ENCODE data around the gene DOCK1.

DOCK1 gene

DNA sequence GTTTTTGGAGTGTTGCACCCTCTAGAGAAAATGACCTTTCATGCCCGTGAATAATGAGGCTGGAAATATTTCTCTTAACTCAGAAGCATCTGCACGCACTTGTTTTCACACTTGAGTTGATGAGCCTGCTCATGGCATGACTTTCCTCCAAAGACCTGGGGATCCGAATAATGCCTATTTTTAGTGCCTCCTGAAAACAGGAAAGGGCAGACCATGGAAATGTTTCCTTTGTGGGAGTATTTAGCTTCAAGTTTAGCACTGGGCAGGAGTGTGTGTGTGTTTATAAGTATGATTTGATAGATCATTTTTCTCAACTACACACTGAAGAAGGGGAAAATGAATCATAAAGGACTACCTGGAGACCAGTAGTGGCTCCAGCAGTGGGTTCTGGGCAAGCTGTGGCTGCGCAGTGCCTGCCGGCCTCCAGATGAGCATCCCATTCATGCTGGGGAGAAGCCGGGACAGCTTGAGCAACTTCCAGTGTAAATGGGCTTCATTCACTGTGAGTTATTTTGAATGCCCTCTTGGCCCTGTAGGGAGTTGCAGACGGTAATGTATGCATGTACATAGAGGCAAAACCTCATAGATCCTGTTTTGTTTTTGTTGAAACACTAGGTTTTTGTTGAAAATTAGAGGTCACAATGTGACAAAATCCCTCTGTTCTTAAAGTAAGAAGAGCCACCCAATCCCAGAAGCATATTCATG, 408.9 kb downstream of the DOCK1 start:
- DNase-seq (ENCODE audit: low read depth) = no peak

DNA sequence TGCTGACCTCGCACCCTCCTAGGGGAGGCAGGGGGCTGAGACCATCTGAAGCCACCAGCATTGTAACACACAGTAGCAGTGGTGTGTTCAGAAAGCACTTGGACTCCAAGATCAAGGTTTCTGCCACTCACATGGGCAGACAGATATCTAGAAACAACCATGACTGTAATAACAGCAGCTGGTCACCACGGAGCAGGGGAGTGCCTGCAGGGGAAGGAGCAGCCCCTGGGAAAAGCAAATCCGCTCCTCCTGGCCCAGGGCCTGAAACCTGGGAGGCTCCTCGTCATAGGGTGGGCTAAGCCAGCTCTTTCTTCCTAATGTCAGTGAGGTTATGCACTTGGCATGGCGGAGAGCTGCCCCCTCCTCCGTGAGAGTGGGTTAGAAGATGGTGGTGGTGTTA, 409.6 kb downstream of the DOCK1 start:
- no peak for DNase-seq (ENCODE audit: low read depth)

DNA sequence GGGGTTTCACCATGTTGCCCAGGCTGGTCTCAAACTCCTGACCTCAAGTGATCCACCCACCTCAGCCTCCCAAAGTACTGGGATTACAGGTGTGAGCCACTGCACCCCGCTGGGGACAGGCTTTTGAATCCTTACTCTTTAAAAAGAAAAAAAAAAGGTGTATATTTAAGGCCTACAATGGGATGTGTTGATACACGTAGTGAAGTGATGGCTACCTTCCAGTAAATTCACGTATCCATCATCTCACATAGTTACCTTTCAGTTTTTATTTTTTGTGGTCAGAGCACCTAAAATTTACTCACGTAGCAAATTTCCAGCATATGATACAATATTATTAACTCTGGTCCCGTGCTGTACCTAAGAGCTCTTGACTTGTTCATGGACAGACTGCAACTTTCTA, 410.7 kb downstream of the DOCK1 start:
- DNase-seq (ENCODE audit: low read depth) = no peak

DNA sequence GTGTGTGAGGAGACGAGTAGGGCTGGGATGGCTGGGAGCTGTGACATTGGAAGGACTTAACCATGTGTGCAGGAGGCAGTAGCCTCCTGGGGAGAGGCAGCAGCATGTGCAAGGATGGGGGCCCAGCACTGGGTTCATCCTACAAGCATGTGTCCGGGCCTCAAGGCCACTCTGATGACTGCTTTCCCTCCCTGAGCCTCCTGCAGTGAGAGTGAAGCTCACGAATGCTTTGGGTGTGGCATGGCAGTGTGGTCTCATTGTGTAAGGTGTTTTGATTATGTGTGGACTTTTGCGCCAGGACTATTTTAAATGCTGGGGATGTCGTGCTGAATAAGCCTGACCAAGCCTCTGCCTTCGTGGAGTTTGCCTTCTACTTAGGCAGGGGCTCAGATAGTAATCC, 413.2 kb downstream of the DOCK1 start:
- DNase-seq (ENCODE audit: low read depth) = no peak

DNA sequence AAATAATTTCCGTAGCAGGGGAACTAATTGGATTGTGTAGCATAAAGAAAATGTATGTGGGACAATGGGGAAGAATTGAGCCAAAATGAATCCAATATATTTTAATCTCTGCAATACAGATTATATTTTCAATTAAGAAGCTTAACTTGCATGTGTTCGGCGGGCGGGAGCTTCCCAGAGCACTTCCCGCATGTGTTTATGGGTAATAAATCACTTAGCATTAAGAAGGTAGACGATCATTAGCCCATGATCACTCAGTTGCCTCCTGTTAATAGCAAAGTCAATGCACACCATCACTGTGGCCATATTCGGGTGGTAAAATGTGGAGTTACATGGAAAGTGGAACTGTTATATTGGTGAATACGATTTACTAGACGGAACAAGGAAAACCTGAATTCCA, 414.0 kb downstream of the DOCK1 start:
- no peak for DNase-seq (ENCODE audit: low read depth)

DNA sequence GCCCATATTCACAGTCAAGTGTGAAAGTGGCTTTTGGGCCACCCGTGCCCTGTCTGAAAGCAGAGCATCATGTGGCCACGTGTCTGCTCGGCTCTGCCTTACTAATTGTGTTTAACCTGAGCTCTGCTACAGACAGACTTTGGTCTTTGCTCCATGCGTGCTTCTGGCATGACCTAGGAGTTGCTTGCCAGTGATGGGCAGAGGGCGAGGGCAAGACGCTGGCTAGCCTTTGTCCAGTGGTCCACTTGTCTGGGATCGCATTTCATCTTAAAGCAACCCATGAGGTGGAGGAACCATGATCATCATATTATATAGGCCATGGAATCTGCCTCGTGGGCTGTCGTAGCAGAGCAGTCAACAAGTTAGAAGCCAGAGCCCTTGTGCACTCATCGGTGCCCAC, 414.5 kb downstream of the DOCK1 start:
- no peak for DNase-seq (ENCODE audit: low read depth)

DNA sequence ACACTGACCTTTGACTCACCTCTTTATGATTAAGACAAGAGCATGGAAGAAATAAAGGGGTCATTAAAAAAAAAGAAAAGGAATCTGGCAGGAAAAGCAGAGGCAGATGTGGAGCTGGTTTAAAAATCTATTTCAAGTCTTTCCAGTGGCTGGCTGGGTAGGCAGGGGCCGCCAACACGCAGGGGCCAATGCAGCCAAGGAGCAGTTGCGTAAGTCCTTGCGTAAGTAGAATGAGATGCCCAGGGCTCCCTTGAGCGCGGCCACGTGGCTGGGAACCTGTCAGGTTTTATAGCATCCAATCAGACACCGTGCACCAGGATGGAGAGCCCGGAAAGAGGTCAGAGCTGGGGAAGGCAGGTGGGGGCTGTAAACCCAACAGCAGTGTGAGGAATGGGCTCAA, 414.9 kb downstream of the DOCK1 start:
- DNase-seq (ENCODE audit: low read depth) = no peak

DNA sequence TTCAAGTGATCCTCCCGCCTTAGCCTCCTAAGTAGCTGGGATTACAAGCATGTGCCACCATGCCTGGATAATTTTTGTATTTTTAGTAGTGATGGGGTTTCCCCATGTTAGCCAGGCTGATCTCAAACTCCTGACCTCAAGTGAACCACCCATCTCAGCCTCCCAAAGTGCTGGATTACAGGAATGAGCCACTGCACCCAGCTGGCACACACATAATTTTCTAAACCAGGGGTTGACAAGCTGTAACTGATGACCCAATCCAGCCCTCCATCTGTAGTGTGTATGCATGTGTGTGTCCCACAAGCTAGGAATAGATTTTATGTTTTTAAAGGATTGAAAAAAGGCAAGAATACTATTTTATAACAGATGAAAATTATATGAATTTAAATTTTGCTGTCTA, 417.1 kb downstream of the DOCK1 start:
- DNase-seq (ENCODE audit: low read depth) = no peak

DNA sequence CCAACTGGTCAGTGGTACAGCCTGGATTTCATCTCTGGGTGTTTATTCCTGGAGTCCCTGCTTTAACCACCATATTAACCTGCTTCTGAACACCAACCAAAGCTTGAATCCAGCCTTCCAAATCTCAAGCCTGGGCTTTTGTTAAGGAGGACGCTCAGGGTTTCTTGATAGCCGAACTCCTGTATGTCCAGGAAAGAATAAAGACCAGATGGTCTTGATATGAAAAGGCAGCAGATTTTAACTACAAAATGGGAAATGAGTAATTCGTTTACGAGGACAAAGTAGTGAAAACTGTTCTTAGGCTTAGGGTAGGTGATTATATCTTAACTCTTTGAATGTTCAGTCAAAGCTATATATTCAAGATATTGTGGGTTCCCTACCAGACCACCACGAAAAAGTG, 420.3 kb downstream of the DOCK1 start:
- DNase-seq (ENCODE audit: low read depth) = no peak

DNA sequence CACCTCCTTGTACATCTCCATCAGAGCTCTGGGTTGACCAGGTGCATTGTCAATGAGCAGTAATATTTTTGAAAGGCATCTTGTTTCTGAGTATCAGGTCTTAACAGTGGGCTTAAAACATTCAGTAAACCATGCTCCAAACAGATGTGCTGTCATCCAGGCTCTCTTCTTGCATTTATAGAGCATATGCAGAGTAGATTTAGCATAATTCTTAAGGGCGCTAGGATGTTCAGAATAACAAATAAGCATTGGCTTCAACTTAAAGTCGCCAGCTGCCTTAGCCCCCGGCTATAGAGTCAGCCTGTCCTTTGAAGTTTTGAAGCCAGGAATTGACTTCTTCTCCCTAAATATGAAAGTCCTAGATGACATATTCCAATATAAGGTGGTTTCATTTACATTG, 421.7 kb downstream of the DOCK1 start:
- no peak for DNase-seq (ENCODE audit: low read depth)

DNA sequence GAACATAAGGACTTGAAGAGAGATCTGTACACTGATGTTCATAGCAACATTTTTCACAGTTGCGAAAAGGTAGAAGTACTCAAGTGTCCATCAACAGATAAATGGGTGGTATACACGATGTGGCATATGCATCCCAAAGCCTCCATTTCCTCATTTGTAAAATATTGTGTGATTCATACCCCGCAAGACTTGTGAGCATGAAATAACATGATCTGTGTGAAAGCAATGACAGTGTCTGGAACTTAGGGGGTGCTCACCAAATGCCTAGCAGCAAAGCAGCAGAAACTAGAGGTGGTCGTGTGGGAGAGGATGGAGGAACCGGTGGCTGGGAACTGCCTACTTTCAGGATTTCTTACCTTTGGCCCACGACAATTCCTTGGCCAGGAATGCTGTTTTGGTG, 426.5 kb downstream of the DOCK1 start:
- DNase-seq (ENCODE audit: low read depth) = no peak

DNA sequence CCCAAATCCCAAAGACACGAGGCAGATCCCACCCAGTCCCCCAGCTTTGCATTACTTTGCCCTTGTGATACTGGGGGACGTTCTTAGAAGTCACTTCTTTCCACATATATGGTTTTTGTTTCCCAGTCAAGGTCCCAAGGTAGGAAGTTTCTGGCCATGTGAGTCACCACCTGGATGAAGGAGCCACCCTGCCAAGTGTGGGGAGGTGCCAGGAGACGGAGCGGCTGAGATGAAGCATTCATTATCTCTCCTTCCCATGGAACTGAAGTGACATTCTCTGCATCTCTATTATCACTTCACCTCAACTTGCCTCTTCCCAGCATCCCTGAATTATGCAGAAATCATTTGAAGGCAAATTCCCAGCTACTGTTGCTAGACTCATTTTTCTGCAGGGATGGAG, 427.4 kb downstream of the DOCK1 start:
- no peak for DNase-seq (ENCODE audit: low read depth)

DNA sequence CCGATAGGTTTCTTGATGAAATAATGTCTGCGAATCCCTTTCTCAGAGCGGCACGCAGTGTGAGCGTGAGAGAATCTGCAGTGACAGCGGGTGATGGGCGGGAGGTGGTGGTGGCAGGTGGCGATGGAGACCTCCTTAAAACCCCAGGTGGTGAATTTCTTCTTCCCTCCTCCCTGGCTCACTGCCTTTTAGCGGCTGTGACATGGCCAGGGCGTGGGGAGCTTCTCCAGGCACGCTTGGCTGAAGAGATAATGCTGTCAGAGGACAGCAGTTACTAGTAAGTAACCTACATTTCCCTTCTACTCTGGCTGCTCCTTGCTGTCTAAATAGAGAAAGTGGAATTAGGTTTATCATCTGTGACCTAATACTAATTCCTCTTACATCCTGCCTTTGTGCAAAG, 432.6 kb downstream of the DOCK1 start:
- no peak for DNase-seq (ENCODE audit: low read depth)

DNA sequence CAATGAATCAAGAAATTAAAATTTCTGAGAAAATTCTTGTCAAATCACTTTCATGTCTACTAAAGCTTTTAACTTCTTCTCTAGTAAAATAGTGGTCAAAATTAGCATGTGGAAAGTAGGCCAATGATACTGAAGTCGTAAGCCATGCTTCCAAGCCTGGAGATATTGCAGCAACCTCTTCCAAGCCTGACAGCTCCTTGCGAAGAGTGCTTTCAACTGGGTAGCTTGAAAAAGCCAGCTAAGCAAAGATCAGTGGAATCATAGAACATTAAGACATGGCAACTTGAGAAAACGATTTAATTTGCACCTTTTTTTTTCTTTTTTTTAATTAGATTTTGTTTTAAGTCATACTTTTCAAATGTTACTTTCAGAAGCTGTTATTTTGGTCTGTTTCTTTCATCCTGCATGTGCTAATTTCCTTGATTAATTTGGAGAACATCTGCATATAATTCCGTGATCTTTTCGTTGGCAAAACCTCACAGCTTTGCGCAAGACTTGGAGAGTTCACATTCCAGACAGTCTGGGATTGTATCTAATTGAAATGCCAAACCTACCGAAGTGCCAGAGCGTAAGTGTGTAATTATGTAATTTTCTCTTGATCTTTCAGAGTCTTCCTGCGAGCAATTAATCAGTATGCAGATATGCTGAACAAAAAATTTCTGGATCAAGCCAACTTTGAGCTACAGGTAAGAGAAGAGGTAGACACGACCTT, 433.3 kb downstream of the DOCK1 start:
- DNase-seq (ENCODE audit: low read depth) = peak; percentile 17

DNA sequence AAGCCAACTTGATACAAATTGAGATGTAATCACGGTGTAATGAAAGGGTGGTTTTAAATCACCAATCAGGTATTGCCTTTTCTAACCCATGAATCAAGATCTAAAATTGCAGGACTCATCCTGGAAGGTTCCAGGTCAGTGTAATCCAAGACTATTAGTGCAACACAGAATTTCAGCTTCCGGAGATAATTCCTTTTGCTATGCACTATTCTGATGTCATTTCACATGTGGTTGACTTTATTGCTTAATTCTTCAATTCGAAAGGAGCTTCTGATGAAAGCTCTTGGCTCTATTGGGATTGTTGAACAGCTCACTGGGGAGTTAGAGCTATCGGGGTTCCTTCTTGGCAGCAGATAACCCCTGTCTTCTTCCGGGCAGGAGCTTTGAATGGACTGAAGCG, 438.6 kb downstream of the DOCK1 start:
- peak; percentile 22 for DNase-seq (ENCODE audit: low read depth)

DNA sequence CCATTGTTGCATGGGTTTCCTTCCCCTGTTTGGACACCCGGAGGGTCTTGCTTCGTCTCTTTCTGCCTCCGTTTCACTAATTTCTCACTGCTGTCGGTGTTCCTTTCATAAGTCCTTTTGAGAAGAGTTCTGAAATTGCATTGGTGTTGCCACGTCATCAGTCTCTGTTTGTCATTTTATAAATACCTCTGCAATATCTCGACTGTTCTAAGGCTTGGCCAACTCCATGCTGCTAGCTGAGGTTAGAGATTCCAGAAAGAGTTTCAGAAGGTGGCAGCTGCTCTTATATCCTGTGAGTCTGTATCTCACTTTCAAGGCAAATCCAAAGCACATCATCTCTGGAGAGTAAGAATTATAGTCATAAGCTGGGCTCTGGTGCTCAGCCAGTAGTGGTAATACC, 439.1 kb downstream of the DOCK1 start:
- DNase-seq (ENCODE audit: low read depth) = no peak

DNA sequence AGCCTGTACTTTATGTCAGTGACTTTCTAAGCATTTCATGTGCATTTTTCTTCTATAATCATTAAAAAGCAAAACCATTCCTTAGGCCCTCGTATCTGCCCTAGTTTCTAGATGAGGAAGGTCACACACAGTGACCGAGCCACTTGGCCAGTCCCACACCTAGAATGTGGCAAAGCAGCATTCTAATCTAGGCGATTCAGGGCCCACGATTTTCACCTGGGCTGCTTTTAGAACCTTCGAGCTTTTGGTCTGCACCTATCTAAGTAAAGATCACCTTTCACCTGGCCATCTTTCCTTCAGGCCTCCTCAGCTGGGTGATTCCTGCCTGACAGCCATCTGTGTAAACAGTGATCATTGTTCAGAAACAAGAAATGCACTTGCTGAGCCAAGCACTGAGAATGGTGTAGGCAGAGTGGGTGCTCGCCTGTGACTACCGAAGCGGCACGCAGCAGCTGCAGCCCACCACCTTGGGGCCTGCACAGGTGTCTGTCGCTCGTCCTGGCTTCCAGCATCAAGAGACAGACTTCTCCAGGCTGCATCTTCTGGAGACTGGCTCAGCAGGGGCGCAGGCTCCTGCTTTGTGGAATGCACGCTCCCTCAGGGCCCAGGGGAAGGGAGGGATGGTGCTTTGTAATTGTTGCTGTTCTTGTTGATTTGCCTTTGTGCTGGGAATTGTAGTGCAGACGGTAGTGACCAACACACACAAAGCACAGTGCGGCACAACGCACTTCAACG, 440.2 kb downstream of the DOCK1 start:
- no peak for DNase-seq (ENCODE audit: low read depth)

DNA sequence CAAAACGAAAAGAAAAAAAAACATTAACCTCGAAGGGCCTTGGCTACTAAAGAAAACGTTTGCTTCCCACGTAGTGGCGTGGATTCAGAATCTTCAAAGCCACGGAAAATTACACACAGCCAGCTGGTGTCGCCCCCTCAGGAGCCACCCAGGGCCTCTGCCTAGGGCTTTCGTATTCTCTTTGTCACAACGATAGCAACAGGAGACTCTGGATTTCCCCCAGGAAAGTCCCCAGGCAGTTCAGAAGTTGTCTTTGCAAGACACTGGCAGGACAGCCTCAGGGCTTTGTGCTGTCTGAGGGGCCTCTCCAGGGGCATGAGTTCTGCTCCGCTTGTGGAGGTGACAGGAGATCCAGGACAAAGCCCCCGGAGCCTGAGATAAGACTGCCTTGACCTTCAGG, 441.4 kb downstream of the DOCK1 start:
- no peak for DNase-seq (ENCODE audit: low read depth)

DNA sequence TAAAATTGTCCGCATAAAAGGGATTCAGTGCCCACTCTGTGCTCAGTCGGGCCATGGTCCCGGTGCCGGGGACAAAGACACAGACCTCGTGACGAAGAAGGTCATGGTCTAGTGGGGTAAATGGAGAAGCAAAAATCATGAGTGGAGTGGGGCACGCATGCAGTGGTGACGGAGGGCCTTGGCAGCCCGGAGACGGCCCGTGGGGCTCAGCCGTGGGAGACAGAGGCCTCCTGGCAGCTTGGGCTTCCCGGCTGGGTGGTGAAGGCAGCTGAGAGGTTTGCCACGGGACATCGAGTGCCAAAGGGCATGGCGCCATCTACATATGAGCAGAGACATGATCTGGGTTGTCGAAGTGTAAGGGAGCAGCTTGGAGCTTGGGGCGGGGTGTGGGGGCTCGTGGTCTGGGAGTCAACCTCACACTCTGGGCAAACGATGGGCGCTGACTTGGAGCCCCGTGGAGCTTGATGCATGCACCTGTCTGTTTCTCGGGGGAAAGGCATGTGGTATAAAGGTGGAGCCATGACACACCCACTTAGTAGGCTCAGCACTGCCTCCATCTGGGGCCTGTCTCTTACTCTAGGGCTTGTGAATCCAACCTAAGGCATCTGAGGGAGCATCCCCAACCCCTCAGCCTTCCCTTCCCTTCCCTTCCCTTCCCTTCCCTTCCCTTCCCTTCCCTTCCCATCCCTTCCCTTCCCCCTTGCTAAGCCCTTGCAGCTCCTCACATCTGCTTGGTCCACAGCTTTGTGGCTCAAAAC, 442.2 kb downstream of the DOCK1 start:
- no peak for DNase-seq (ENCODE audit: low read depth)

DNA sequence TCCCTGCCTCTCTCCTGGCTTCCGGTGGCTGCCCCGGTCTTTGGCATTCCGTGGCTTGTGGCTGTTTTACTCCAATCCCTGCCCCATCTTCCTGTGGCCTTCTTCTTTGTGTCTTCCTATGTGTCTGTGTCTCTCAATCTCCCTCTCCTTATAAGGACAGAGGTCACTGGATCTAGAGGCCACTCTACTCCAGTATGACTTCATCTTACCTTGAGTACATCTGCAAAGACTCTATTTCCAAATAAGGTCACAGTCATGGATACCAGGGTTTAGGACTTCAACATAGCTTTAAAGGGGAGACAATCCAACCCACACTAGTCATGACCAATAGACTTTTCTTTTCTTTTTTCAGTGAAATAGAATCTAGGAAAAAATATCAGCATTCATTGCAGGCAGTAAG, 444.5 kb downstream of the DOCK1 start:
- DNase-seq (ENCODE audit: low read depth) = peak; percentile 16

DNA sequence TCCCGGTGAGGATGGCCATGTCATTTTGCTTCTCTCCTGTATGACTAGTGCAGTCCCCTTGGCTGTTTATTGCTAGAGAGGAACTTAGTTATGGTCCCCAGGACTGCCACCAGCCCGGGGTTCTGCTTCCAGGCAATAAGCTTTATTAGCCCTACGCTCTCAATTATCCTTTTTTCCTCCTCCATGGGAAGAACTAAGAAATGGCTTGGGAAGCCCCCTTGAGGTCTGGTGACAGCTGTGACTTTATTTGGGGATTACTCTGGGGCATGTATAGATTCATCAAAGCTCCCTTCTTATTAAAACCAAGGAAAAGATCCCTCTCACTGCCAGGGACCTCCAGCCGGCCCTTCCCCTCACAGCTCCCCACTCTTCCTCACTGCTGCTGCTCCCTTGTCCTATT, 446.3 kb downstream of the DOCK1 start:
- DNase-seq (ENCODE audit: low read depth) = no peak

DNA sequence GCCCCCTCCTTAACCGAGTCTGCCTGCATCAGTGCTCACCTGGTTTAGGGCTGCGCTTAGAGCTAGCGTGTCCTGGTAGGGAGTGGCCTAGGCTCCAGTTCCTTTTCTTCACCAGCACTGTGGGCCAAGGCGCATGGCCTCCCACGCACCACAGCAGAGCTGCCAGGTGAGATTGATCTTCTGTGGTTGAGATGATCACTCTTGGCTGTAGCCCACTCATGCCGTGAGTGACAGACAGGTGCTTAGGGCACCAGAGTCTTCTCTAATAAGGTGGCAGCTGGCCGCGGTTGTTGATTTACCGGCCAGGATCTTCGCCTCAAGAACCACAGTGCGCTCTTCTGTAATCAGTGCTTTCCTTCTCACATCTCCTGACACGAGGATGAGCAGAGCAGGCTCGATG, 448.3 kb downstream of the DOCK1 start:
- no peak for DNase-seq (ENCODE audit: low read depth)

DNA sequence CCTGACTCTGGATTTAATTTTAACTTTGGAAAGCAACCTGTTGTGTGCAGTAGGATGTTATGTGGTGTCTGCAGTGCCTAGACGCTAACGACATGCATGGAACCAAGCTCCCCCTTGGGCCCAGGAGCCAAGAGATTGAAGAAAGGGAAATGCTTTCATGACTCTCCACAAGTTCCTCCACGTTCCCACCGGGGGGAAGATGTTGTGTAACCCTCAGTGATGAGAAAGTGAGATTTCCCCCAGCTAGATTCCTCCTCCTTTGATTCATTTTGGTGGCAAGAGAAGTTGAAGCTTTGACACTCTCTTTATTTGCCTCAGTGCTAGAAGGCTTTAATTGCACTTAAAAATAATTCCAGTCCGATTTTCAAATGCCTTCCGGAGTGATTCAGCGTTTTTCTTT, 449.0 kb downstream of the DOCK1 start:
- no peak for DNase-seq (ENCODE audit: low read depth)

Data from amniotic epithelial cell (primary cell).